ENCODE results near the gene SPAG17.

DNA sequence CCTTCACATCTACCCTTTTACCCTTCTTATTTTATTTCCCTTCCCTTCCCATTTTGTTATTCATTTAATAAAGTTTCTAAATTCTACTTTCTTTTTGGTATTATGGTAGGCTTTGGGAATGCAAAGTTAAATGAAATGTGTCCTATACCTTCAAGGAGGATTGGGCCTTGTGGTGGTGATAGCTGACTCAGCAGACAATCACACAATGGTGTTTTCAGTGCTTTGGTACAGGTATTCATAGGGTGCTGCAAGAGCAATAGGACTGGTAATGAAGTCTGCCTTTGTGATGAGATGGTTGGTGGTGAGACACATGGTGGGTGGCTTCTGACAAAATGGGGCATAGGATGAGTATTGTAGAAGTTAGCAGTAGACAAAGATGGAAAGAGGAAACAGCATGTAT lies 21.9 kb upstream of the SPAG17 start:
- TF ChIP-seq, protein P1, sequence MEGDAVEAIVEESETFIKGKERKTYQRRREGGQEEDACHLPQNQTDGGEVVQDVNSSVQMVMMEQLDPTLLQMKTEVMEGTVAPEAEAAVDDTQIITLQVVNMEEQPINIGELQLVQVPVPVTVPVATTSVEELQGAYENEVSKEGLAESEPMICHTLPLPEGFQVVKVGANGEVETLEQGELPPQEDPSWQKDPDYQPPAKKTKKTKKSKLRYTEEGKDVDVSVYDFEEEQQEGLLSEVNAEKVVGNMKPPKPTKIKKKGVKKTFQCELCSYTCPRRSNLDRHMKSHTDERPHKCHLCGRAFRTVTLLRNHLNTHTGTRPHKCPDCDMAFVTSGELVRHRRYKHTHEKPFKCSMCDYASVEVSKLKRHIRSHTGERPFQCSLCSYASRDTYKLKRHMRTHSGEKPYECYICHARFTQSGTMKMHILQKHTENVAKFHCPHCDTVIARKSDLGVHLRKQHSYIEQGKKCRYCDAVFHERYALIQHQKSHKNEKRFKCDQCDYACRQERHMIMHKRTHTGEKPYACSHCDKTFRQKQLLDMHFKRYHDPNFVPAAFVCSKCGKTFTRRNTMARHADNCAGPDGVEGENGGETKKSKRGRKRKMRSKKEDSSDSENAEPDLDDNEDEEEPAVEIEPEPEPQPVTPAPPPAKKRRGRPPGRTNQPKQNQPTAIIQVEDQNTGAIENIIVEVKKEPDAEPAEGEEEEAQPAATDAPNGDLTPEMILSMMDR (IDR thresholded peaks at IDR 0.05), result no peak
- TF ChIP-seq EZH2 (IDR thresholded peaks at IDR 0.05; ENCODE audit: borderline replicate concordance, insufficient read depth, low read depth, low read length, poor library complexity, severe bottlenecking), result no peak

Data from B cell (primary cell).